GM23338 (cell line): ENCODE measurements around the gene ERBB4.

ENCODE experiments used
- CREB1 ChIP-seq: fragments of 250-450 bp; sonication (Bioruptor Pico); IDR thresholded peaks from 2 replicates; pipeline ENCODE4 v1.5.0; 2020; ENCODE audit warnings: low read depth, mild to moderate bottlenecking, moderate library complexity
- EZH2phosphoT487 ChIP-seq: fragments of 200-600 bp; sonication (generic); IDR thresholded peaks from one replicate; pipeline ENCODE4 v1.8.1; 2018; ENCODE audit warnings: antibody characterized with exemption; ENCODE audit not compliant: unreplicated experiment
- ZNF331 ChIP-seq: fragments of 250-450 bp; sonication (Bioruptor Pico); IDR thresholded peaks from 2 replicates; pipeline ENCODE4 v1.5.0; 2020; ENCODE audit warnings: low read depth, mild to moderate bottlenecking, moderate library complexity
- TF ChIP-seq, protein P1 (sequence below), 2 experiments: fragments of 200-600 bp in 1 of 2; sonication (generic) in 1 of 2; conservative IDR thresholded peaks; 2 replicates each; pipeline versions ENCODE4 v1.5.1 to v1.6.1; 2016 to 2017; ENCODE audit warnings: antibody characterized with exemption in 2 of 2, low read depth in 2 of 2, mild to moderate bottlenecking in 2 of 2, moderate library complexity in 1 of 2
- TF ChIP-seq, protein P2 (sequence below): IDR thresholded peaks from one replicate; pipeline ENCODE4 v1.6.1; 2018; ENCODE audit warnings: antibody characterized with exemption; ENCODE audit not compliant: unreplicated experiment

DNA sequence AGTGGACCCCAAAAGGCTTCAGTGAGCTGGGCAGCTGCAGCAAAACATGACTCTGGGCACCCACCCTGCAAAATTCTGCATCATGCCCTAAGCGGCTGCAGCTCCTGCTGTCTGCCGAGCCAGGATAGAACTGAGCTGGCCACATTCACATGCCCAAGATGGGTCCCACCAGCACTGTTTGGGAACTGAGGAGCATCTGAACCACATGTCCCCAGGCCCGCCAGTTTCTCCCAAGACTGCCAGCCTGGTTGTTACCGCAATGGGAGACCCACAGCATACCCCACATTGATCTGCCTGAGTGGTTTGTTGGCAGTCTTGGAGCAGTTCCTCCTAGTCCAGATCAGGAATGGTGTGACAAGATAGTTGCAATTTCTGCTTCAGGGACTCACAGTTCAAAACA, 1035.4 kb downstream of the ERBB4 start:
- TF ChIP-seq, protein P1, sequence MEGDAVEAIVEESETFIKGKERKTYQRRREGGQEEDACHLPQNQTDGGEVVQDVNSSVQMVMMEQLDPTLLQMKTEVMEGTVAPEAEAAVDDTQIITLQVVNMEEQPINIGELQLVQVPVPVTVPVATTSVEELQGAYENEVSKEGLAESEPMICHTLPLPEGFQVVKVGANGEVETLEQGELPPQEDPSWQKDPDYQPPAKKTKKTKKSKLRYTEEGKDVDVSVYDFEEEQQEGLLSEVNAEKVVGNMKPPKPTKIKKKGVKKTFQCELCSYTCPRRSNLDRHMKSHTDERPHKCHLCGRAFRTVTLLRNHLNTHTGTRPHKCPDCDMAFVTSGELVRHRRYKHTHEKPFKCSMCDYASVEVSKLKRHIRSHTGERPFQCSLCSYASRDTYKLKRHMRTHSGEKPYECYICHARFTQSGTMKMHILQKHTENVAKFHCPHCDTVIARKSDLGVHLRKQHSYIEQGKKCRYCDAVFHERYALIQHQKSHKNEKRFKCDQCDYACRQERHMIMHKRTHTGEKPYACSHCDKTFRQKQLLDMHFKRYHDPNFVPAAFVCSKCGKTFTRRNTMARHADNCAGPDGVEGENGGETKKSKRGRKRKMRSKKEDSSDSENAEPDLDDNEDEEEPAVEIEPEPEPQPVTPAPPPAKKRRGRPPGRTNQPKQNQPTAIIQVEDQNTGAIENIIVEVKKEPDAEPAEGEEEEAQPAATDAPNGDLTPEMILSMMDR (conservative IDR thresholded peaks at IDR 0.05; ENCODE audit: low read depth in 2 of 2) = no peak
- no peak for TF ChIP-seq ZNF331 (CRISPR knock-in tag)
- TF ChIP-seq, protein P2, sequence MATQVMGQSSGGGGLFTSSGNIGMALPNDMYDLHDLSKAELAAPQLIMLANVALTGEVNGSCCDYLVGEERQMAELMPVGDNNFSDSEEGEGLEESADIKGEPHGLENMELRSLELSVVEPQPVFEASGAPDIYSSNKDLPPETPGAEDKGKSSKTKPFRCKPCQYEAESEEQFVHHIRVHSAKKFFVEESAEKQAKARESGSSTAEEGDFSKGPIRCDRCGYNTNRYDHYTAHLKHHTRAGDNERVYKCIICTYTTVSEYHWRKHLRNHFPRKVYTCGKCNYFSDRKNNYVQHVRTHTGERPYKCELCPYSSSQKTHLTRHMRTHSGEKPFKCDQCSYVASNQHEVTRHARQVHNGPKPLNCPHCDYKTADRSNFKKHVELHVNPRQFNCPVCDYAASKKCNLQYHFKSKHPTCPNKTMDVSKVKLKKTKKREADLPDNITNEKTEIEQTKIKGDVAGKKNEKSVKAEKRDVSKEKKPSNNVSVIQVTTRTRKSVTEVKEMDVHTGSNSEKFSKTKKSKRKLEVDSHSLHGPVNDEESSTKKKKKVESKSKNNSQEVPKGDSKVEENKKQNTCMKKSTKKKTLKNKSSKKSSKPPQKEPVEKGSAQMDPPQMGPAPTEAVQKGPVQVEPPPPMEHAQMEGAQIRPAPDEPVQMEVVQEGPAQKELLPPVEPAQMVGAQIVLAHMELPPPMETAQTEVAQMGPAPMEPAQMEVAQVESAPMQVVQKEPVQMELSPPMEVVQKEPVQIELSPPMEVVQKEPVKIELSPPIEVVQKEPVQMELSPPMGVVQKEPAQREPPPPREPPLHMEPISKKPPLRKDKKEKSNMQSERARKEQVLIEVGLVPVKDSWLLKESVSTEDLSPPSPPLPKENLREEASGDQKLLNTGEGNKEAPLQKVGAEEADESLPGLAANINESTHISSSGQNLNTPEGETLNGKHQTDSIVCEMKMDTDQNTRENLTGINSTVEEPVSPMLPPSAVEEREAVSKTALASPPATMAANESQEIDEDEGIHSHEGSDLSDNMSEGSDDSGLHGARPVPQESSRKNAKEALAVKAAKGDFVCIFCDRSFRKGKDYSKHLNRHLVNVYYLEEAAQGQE = no peak
- TF ChIP-seq EZH2phosphoT487 = no peak
- TF ChIP-seq CREB1 = no peak
